ENCODE measurements around the gene EYA3. TPM values are rescaled to one million over a fixed set of nuclear protein-coding genes. Genes with fewer than 3 reads are reported as not detected.
A peak's percentile ranks its signal among the peaks of the same experiment; 100 is the strongest.

The EYA3 gene
- total and polyA plus RNA-seq, 10 of the 15 experiments (the other 5 are each of a cell fraction or from before 2014, with no cell fraction given), result 13.0 to 46.6 (median 23.4) TPM

- no TSS peak for BruUV-seq (replicated peaks)
- Histone ChIP-seq H3K9ac (ENCODE audit: control insufficient read depth, insufficient read depth, low read length) (peak overlapping the region; percentile 84), H3K4me2 (ENCODE audit: control insufficient read depth, insufficient read depth) (peak overlapping the region; percentile 56), H3K27ac (ENCODE audit: control insufficient read depth, insufficient read depth) (peak overlapping the region; percentile 93), H4K20me1 (ENCODE audit: control insufficient read depth, insufficient read depth) (no peaks in the 10 kb centered on the region), H3K79me2 (ENCODE audit: control insufficient read depth, insufficient read depth, low read length) (peaks cover 55% of the 10 kb centered on the region), H3K9me3 (replicated peaks; ENCODE audit: control insufficient read depth, insufficient read depth, low read length) (no peaks in the 10 kb centered on the region), H3K36me3 (ENCODE audit: control insufficient read depth in 2 of 2, insufficient read depth in 2 of 2, low read length in 1 of 2) (no peaks in the 10 kb centered on the region), H3K27me3 (replicated peaks in 1 of 2; ENCODE audit: control insufficient read depth in 2 of 2, insufficient read depth in 2 of 2, low read length in 1 of 2) (no peaks in the 10 kb centered on the region), H2AFZ (ENCODE audit: control insufficient read depth, low read depth, low read length) (peak overlapping the region; percentile 83), H3K4me1 (ENCODE audit: control insufficient read depth, insufficient read depth, low read length) (peaks cover 23% of the 10 kb centered on the region), H3K4me3 (peak overlapping the region; percentile 94)
- DNase-seq (ENCODE audit: low read depth, low spot score) (no peak), FAIRE-seq (peak; percentile 52), ATAC-seq (peak; percentile 32)
- ChIA-PET RAD21 (ENCODE audit: unreplicated experiment) (interaction anchor here (0.6 to 10.4 kb wide), 34 partner anchors 10 to 418 kb away, joined by 3 to 207 read pairs (median 4); partner anchors contain the start of genes ATP5IF1, PTAFR and STX12), POLR2A (interaction anchor here (0.6 to 6.4 kb wide), 19 partner anchors 11 to 229 kb away, joined by 3 to 60 read pairs (median 5); partner anchors contain the start of gene ATP5IF1), CTCF (interaction anchor here (0.5 to 10.2 kb wide), 30 partner anchors 10 to 315 kb away, joined by 3 to 317 read pairs (median 4); partner anchors contain the start of gene STX12), SMC1A (ENCODE audit: uncharacterized antibody, unreplicated experiment) (interaction anchor here (0.7 to 14.0 kb wide), 29 partner anchors 9 to 229 kb away, joined by 3 to 445 read pairs (median 6); partner anchors contain the start of gene PTAFR)
- intact Hi-C loops (cut with micrococcal nuclease; ENCODE audit: unreplicated experiment) (loop anchor here (5.0 kb wide), 1 partner anchor 230 kb away; no protein-coding TSS in a partner anchor), in situ Hi-C loops (cut with MboI) (loop anchor here (5.0 kb wide), 1 partner anchor 225 kb away; no protein-coding TSS in a partner anchor)
- 1% methylated on average over 15 of the region's 16 CpGs for WGBS (ENCODE audit: insufficient coverage, insufficient replicate concordance, low lambda C conversion rate, missing lambda C conversion rate)
- TF ChIP-seq TCF3 (IDR thresholded peaks at IDR 0.05; ENCODE audit: borderline replicate concordance, insufficient read depth, low read depth, low read length) (no peak), NR2F1 (conservative IDR thresholded peaks at IDR 0.05) (no peak), SPI1 (IDR thresholded peaks at IDR 0.05; ENCODE audit: borderline replicate concordance, insufficient read depth, low read depth, low read length) (0 out of 2 replicates have a peak, but pooled peaks have one; percentile 4), RELB (IDR thresholded peaks at IDR 0.05; ENCODE audit: low read depth) (peak; percentile 38; the same call in 1 of the 2 replicates), CTCF (IDR thresholded peaks at IDR 0.05 in 2 of 3, conservative IDR thresholded peaks at IDR 0.05 in 1 of 3; ENCODE audit: control insufficient read depth in 2 of 3, extremely low read depth in 1 of 3, insufficient read depth in 1 of 3, low read depth in 3 of 3, low read length in 3 of 3) (peak; percentile 27 to 60 (median 28); a peak in 4 of 6 replicates), REST (IDR thresholded peaks at IDR 0.05; ENCODE audit: low read depth, low read length) (no peak), YBX1 (IDR thresholded peaks at IDR 0.05) (no peak), HCFC1 (IDR thresholded peaks at IDR 0.05; ENCODE audit: low read length) (no peak), NR2C1 (IDR thresholded peaks at IDR 0.05) (no peak), EGR1 (IDR thresholded peaks at IDR 0.05; ENCODE audit: borderline replicate concordance in 1 of 2, low read depth in 2 of 2, low read length in 2 of 2) (no peak)
Observed at GRCh38 chr1:28087614-28088167, 719 bp downstream of the EYA3 start.
